Gastrocnemius medialis (tissue), 4 donors: ENCODE data around the gene NDUFAF8.

ENCODE experiments used
- POLR2A ChIP-seq, 2 donors: fragments of 450-650 bp; IDR thresholded peaks; one replicate each; pipeline ENCODE4 v1.6.1; 2017; ENCODE audit warnings: antibody characterized with exemption in 2 of 2, mild to moderate bottlenecking in 2 of 2, moderate library complexity in 2 of 2
- TF ChIP-seq, protein P1 (sequence below), 5 experiments: fragments of 450-650 bp in 3 of 5; fragments of 200-600 bp in 2 of 5; sonication (generic) in 2 of 5; IDR thresholded peaks in 4 of 5; conservative IDR thresholded peaks in 1 of 5; 1 replicate in 4 of 5; 2 replicates in 1 of 5; pipeline ENCODE4 v1.5.1; 2016 to 2019; ENCODE audit warnings: antibody characterized with exemption in 5 of 5, mild to moderate bottlenecking in 3 of 5, moderate library complexity in 3 of 5

DNA sequence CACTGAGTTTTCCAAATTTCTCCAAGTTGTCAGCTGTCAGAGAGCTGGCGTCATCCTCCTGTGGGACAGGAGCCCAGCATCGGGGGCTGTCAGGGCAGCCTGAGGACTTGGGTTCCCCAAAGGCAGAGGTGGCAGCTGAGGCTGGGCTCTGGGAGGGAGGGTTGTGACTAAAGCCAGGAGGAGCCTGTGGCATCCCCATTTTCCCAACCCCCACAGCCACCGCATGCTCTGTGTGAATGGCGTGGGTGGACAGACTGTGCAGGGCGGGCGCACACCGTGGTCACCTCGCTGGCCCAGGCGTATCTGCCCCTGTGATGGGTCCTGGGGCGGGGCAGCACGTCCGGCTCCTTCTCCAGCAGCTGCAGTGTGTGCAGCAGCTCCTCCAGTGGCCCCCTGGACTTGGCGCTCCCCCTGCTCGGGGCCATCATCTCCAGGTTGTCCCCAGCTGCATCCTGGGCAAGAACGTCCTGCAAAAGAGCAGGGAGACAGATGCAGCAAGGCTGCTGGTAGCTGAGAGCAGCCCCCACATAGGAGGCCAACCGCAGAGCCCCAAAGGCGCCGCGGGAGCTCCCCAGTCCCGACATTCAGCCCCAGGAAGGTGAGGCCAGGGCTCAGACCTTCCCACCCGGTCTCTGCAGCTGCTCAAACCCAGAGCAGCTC, 41.2 kb upstream of the NDUFAF8 start:
- no peak for TF ChIP-seq POLR2A (IDR thresholded peaks at IDR 0.05)
- TF ChIP-seq, protein P1, sequence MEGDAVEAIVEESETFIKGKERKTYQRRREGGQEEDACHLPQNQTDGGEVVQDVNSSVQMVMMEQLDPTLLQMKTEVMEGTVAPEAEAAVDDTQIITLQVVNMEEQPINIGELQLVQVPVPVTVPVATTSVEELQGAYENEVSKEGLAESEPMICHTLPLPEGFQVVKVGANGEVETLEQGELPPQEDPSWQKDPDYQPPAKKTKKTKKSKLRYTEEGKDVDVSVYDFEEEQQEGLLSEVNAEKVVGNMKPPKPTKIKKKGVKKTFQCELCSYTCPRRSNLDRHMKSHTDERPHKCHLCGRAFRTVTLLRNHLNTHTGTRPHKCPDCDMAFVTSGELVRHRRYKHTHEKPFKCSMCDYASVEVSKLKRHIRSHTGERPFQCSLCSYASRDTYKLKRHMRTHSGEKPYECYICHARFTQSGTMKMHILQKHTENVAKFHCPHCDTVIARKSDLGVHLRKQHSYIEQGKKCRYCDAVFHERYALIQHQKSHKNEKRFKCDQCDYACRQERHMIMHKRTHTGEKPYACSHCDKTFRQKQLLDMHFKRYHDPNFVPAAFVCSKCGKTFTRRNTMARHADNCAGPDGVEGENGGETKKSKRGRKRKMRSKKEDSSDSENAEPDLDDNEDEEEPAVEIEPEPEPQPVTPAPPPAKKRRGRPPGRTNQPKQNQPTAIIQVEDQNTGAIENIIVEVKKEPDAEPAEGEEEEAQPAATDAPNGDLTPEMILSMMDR (IDR thresholded peaks at IDR 0.05 in 4 of 5, conservative IDR thresholded peaks at IDR 0.05 in 1 of 5): no peak
